Measurements from ENCODE around the gene KCNIP1.

The KCNIP1 gene

DNA sequence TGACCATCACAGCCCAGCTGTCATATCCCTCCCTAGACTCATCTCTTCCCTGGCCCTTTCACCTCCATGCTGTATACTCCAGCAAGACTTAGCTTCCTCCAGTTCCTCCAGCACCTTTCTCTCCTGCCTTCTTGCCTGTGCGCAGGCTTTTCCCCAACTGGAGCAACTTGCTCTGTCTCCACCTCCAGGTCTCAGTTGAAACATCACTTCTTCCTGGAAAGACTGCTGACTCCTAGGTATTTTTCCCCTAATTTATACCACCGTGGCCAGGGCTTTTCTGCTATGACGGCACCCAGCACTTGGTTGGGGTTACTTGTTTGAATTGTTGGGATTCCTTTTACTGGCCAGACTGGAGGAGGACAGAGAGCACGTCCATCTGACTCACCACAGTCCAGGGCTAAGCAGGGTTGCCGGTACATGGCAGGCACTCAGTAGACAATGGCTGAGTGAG is 67.5 kb downstream of the KCNIP1 start:
- no peak for DNase-seq

GRCh38 chr5:170571875-170572852 is 68.3 kb downstream of the KCNIP1 start:
- DNase-seq = peak; percentile 64

GRCh38 chr5:170573114-170573513 is 69.3 kb downstream of the KCNIP1 start:
- no peak for DNase-seq

DNA sequence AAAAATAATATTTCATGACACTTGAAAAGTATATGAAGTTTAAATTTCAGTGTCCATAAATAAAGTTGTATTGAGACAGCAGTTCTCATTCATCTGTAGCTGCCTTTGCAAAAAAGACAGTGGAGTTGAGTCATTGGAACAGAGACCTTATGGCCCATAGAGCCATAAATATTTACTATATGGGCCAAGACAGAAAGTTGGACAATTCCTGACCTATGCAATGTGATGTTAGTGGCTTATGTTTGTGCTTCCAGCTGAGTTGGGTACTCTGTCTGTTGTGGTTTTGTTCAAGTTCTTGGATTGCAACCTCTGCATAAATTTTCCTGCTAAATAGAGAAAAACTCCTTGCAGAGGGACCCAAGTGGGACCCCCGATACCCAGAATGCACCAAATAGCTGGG is 69.8 kb downstream of the KCNIP1 start:
- DNase-seq = no peak

DNA sequence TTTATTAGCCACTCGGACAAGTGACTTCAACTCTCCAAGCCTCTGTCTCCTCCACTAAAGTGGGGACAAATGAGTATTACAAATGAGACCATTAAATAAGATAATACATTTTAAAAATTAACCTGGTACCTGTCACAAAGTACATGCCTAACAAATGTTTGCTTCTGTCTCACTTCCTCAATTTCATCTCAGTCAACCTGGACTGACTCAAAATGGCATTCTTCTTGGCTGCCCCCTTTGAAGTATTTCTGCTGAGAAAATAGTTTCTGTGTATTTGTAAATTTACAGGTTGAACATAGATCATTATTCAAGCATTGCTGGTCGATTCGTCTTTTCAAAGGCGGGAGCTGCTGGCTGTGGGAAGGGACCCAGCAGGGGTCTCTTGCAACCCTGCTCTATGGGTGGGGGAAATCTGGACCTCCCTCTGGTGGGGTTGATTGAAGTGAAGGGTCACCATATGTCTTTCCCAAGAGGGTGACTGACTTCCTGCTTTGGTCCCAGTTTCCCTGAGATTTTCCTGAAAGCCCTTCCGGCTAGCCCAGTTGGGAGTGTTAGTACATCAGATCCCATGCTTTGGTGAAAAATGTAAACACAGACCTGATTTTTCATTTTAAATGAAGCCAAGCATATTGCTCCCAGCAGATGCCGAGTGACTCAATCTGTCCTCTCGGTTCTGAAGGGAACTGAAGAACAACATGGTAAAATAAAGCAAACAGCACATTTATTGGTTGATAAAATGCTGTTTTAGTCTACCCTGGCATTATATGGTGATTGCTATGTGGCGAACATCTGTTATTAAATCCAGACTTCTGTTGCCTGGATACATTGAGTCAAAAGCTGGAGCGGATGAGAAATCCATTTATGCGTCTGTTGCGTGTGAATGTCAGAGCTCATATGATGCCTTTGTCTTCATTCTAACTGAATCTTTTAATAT is 73.0 kb downstream of the KCNIP1 start:
- no peak for DNase-seq

DNA sequence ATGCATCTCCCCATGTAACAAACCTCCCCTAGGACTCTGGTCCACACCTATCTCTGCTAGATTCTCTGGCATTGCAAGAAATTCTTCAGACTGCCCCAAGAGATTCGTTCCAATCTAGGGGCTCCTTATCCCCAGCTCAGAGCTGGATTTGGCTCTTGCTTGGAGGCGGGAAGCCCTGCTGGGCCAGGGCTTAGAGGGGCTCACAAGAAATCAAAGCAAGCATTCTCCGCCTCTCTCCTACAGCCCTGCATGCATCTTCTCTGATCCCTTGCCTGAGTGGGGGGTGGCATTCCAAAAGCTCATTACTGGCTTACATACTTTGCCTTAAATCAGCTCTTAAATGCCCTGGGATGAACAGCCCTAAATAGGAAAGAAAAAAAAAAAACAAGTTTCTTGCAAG is 75.8 kb downstream of the KCNIP1 start:
- no peak for DNase-seq

DNA sequence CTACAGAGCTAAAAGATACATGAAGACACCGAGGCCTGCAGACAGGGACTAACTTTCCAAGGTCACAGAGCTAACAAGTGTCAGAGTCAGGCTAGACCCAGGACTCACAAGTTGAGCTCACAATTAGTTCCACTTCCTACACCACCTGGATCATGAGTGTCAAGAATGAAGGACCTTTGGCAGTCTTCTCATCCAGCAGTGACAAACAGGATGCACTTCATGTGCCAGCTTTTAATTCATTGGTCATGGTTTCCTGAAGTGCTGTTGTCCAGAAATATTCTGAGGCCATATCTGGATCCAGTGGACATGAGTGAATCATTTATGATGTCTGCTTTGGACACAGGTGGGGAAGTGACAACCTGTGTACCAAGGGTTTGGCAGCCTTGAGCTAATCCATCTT is 77.4 kb downstream of the KCNIP1 start:
- no peak for DNase-seq

DNA sequence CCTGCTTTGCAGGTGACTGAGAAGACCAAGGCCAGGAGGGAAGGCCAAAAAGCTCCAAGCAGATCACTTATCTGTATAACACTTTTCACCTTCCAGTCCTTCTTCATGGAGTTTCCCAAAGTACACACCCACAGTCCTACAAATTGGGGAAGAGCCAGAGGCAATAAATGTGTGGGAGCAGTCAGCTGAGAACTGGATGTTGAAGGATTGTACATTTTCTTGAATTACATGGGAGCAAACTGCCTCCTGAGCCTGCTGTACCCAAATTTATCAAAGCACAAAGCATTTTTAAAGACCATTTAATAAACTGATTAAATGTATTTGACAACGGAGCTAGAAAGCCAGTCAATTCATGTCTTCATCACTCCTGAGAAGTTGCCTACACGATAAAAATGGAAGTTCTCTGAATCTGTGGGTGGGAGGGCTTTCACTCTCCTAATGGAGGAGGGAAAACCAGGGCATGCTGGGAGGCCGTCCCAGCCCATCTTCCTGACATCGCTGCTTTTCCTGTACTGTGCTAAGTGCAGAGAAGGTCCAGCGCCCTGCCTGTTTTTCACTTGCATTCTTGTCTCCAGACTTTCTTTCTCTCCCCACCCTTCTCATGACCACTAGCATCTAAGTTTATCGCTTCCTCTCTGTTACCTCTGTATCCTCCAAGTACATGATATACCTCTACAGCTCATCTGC is 79.0 kb downstream of the KCNIP1 start:
- no peak for DNase-seq

GRCh38 chr5:170584003-170584402 is 80.2 kb downstream of the KCNIP1 start:
- DNase-seq = no peak

GRCh38 chr5:170584450-170585058 is 80.7 kb downstream of the KCNIP1 start:
- DNase-seq = no peak

DNA sequence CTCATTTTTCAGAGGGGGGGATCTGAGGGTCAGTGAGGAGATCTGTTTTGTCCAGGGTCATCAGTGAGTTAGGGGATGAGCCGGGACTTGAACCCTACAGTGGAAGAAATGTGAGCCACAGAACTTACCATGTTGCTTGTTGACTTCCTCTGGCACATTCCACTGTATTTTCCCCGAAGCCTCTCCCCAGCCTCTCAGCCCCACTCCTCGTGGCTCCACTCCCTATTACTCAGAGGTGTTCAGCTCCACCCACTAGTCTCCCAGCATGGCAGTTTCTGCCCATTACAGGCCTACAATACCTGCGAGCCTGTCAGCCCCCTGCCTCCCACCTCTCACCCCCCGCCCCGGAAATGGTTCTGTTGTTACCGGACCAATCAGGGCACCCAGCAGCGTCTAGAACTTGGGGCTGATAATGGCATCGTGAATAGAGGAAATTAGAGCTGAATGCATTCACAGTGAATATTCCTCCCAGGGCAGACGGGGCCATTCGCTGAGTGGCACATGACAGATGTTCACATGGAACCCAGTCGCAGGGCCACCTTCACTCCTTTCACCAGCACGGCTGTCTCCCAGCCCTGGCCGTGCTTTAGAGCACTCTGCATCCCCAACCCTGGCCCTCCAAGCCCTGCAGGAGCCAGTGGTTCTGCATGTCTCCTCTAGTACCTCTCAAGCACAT is 81.6 kb downstream of the KCNIP1 start:
- no peak for DNase-seq

GRCh38 chr5:170587808-170588207 is 84.0 kb downstream of the KCNIP1 start:
- no peak for DNase-seq

DNA sequence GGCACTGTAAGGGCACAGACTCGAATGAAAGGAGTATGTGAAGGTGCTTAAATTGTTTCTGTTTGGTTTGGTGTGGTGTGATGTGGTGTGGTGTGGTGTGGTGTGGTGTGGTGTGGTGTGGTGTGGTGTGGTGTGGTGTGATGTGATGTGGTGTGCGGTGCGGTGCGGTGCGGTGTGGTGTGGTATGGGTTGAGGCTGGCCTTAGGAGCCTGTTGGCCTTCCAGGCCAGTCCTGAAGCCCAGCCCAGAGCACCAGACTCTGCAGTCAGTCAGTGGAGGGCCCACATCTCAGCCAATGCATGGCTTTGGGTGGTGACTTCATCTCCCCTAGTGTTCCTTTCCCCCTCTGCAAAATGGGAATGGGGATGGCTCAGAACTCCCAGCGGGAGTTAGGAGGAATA is 85.8 kb downstream of the KCNIP1 start:
- DNase-seq = no peak

DNA sequence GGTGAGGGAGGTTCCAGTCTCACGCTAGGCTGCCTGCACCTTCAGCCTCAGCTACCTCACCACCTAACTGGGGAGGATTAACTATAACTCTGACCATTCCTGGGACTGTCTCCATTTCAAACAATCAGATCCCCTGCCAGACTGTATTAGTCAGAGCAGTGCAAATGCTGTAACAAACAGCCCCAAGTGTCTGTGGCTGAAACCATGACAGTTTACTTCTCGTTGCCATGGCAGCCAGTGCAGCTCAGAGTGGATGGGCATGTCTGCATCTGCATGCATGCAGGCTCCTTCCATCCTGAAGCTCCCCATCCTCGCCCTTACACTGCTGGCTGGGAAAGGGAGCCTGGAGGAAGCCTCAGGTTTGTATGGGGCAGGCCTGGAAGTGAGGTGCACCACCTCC is 86.7 kb downstream of the KCNIP1 start:
- DNase-seq = no peak

GRCh38 chr5:170591054-170591453 is 87.2 kb downstream of the KCNIP1 start:
- DNase-seq = no peak

GRCh38 chr5:170596482-170597044 is 92.7 kb downstream of the KCNIP1 start:
- DNase-seq = no peak

DNA sequence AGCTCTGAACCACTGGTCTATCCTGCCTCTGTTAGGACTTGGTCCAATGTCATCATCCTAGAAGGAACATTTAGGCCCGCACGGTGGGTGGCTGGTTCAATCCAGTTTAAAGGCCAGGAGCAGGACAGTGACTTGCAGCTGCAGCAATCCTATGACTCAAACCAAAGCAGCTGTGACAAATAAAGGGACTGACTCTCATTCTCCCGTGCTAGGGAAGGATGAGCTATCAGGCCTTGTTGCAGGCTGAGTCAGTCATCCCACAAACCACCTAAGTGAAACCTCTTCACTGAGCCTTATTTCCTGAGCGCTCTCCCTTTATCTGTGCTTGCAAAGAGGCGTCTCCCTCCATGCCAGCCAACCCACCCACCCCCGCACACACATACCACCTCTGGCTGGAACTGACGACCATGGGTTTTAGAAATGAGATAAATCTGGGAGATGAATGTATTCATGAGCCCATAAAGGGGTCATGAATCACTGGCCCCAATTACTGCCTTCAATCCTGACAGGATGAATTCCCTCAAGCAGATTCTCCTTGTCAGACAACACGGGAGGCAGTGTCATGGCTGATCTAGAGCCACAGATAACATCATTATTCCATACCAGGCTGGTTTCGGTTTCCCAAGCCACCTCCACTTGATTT is 93.4 kb downstream of the KCNIP1 start:
- peak; percentile 27 to 43 for DNase-seq

DNA sequence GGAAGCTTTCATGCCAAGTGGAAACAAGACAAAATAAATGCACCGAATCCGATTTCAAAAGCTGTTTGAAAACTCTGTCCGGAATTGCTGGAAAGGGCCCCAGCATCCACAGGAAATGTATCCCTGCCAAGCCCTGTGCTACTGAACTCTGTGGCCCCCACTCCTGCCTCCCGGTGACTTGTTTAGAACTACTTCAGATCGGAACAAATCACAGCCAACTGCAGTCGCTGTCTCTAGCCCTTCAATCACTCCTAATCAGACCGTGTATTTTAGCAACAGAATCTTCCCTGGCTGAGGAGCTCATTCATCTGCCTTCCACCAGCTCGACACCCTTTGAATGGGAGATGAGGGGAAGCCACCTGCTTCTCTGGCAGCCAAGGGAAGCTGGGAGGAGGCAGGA is 94.1 kb downstream of the KCNIP1 start:
- DNase-seq = no peak

DNA sequence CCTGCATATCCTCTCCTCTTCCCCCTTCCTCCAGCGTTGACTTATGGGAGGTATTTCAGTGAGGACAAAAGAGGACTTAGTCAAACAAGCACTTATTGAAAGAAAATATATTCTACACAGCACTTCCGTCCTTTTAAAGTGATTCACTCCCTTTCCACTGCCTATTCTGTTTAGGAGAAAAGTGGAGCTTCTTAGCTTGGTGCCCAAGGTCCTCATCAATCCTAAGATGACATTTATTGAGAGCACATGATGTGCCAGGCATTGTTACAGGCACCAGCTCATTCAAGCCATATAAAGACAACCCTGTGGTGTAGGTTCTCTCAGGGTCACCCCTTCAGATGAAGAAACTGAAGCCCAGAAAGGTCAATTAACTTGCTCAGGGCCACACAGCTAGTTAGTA is 95.9 kb downstream of the KCNIP1 start:
- DNase-seq = no peak

GRCh38 chr5:170601619-170602018 is 97.8 kb downstream of the KCNIP1 start:
- no peak for DNase-seq

GRCh38 chr5:170603109-170603508 is 99.3 kb downstream of the KCNIP1 start:
- no peak for DNase-seq

All from stimulated activated CD4-positive, alpha-beta T cell treated with anti-CD3 and anti-CD28 coated beads, Interleukin-2, amount 100 ng/mL, for 48 hours (primary cell).